C4-2B (cell line): Measurements from ENCODE around the gene GPSM3.

Experiments used
- ZFX ChIP-seq: fragments of 450-650 bp; IDR thresholded peaks from 2 replicates; pipeline ENCODE4 v1.6.1; 2017
- TF ChIP-seq, protein P1 (sequence below): fragments of 450-650 bp; conservative IDR thresholded peaks from 2 replicates; pipeline ENCODE4 v1.5.1; 2017; ENCODE audit warnings: mild to moderate bottlenecking

DNA sequence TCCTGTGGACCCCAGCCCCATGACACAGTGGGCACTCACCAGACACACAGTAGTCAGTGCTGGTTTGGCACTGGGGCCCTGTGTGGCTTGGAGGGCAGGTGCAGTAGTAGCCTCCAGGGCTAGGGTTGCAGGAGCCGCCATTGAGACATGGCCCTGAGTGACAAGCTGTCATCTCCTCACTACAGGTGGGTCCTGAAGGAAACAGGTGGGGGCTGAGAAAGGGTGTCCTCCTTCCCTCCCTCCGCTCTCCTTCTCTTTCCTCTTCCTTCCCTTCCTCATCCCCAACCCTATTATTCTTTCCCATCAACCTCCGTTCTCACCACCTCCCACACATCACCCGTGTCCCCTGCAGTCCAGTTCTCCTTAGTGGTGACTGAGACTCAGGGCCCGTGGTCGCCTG is 21.2 kb upstream of the GPSM3 start:
- TF ChIP-seq, protein P1, sequence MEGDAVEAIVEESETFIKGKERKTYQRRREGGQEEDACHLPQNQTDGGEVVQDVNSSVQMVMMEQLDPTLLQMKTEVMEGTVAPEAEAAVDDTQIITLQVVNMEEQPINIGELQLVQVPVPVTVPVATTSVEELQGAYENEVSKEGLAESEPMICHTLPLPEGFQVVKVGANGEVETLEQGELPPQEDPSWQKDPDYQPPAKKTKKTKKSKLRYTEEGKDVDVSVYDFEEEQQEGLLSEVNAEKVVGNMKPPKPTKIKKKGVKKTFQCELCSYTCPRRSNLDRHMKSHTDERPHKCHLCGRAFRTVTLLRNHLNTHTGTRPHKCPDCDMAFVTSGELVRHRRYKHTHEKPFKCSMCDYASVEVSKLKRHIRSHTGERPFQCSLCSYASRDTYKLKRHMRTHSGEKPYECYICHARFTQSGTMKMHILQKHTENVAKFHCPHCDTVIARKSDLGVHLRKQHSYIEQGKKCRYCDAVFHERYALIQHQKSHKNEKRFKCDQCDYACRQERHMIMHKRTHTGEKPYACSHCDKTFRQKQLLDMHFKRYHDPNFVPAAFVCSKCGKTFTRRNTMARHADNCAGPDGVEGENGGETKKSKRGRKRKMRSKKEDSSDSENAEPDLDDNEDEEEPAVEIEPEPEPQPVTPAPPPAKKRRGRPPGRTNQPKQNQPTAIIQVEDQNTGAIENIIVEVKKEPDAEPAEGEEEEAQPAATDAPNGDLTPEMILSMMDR = no peak
- TF ChIP-seq ZFX = no peak
